ENCODE data around the gene EEF1G. TPM values are rescaled to one million over a fixed set of nuclear protein-coding genes. Genes with fewer than 3 reads are reported as not detected.

EEF1G gene
- total RNA-seq, 2 experiments from 2014 or later = 1,986 to 2,351 TPM

GRCh38 chr11:62603776-62604299 is 30.1 kb upstream of the EEF1G start:
- Mint-ChIP-seq H3K4me1 (peaks cover 41% of the 10 kb centered on the region), H3K27ac (no peak overlapping the region), H3K27me3 (no peaks in the 10 kb centered on the region), H3K36me3 (ENCODE audit: low read depth) (peaks cover 70% of the 10 kb centered on the region), H3K4me3 (peak overlapping the region; percentile 19), H3K9me3 (ENCODE audit: low read depth) (no peaks in the 10 kb centered on the region)
- no peak for ATAC-seq
- intact Hi-C loops (cut with DNase I, micrococcal nuclease) = loop anchor here in 1 of 2 experiments (10.0 kb wide), 1 partner anchor 1641 kb away; the partner anchor contains the start of genes FKBP2 and PPP1R14B
- CTCF ChIA-PET = interaction anchor here (0.5 to 1.1 kb wide), 4 partner anchors 11 to 143 kb away, joined by 3 to 5 read pairs (median 4); no protein-coding TSS in a partner anchor
- DNase-seq = no peak
- POLR2A ChIA-PET = interaction anchor here (1.4 kb wide), 1 partner anchor 12 kb away, joined by 4 read pairs; the partner anchor contains the start of gene TUT1

- H3K4me3 Mint-ChIP-seq = peak overlapping the region; percentile 19
- ChIA-PET CTCF (interaction anchor here (1.1 kb wide), 1 partner anchor 29 kb away, joined by 3 read pairs; no protein-coding TSS in a partner anchor), POLR2A (interaction anchor here (1.4 kb wide), 1 partner anchor 12 kb away, joined by 4 read pairs; the partner anchor contains the start of gene TUT1)
- ATAC-seq (no peak), DNase-seq (no peak)
- no peaks in the 10 kb centered on the region for H3K9me3 Mint-ChIP-seq (ENCODE audit: low read depth)
- H3K4me1 Mint-ChIP-seq = peaks cover 45% of the 10 kb centered on the region
- intact Hi-C loops (cut with DNase I, micrococcal nuclease) = loop anchor here in 1 of 2 experiments (10.0 kb wide), 1 partner anchor 1642 kb away; the partner anchor contains the start of genes FKBP2 and PPP1R14B
- H3K36me3 Mint-ChIP-seq (ENCODE audit: low read depth) = peaks cover 71% of the 10 kb centered on the region
- peak overlapping the region; percentile 28 for H3K27ac Mint-ChIP-seq
- no peaks in the 10 kb centered on the region for H3K27me3 Mint-ChIP-seq
These were observed 29.3 kb upstream of the EEF1G start for GRCh38 chr11:62603072-62603408.

- H3K9me3 Mint-ChIP-seq (ENCODE audit: low read depth) = no peaks in the 10 kb centered on the region
- DNase-seq = peak; percentile 52
- H3K27ac Mint-ChIP-seq = peak overlapping the region; percentile 95
- intact Hi-C loops (cut with DNase I, micrococcal nuclease) = loop anchor here in 1 of 2 experiments (1.0 to 10.0 kb wide), 2 partner anchors 10 to 1642 kb away; partner anchors contain the start of genes EML3, FKBP2 and PPP1R14B
- ChIA-PET CTCF (interaction anchor here (0.6 to 1.5 kb wide), 10 partner anchors 9 to 184 kb away, joined by 3 to 20 read pairs (median 4); partner anchors contain the start of genes B3GAT3, C11orf98, CSKMT and LBHD1), POLR2A (interaction anchor here (0.7 to 3.3 kb wide), 17 partner anchors 9 to 279 kb away, joined by 3 to 81 read pairs (median 4); partner anchors contain the start of genes BSCL2, C11orf98, CSKMT and EEF1G)
- peak overlapping the region; percentile 91 for H3K4me3 Mint-ChIP-seq
- H3K36me3 Mint-ChIP-seq (ENCODE audit: low read depth) = peaks cover 71% of the 10 kb centered on the region
- H3K4me1 Mint-ChIP-seq = peaks cover 48% of the 10 kb centered on the region
- ATAC-seq = no peak
- no peaks in the 10 kb centered on the region for H3K27me3 Mint-ChIP-seq
These were observed 28.7 kb upstream of the EEF1G start for GRCh38 chr11:62602141-62603071.

GRCh38 chr11:62601372-62602140 is 27.9 kb upstream of the EEF1G start, which contains the start of gene MTA2:
TSS of gene MTA2 (minus strand) at chr11:62601865. CDS start at chr11:62601450, 415 bp downstream.
- no peaks in the 10 kb centered on the region for H3K27me3 Mint-ChIP-seq
- peak within 1 kb of the TSS; percentile 91 for H3K4me3 Mint-ChIP-seq
- no peaks in the 10 kb centered on the region for H3K9me3 Mint-ChIP-seq (ENCODE audit: low read depth)
- ATAC-seq = peak; percentile 89
- peak within 1 kb of the TSS; percentile 96 for H3K27ac Mint-ChIP-seq
- ChIA-PET CTCF (interaction anchor here (0.6 to 1.5 kb wide), 12 partner anchors 10 to 231 kb away, joined by 3 to 20 read pairs (median 4); partner anchors contain the start of genes B3GAT3, C11orf98, CSKMT and EML3), POLR2A (interaction anchor here (0.5 to 3.3 kb wide), 23 partner anchors 10 to 280 kb away, joined by 3 to 81 read pairs (median 4); partner anchors contain the start of genes B3GAT3, BSCL2, C11orf98 and CSKMT)
- H3K36me3 Mint-ChIP-seq (ENCODE audit: low read depth) = peaks cover 72% of the 10 kb centered on the region
- intact Hi-C loops (cut with DNase I, micrococcal nuclease) = loop anchor here (1.0 to 10.0 kb wide), 5 partner anchors 11 to 1643 kb away; partner anchors contain the start of genes EML3 (in 1 of the 2), FKBP2 (in 1 of the 2), PPP1R14B (in 1 of the 2) and UBXN1 (in 1 of the 2)
- H3K4me1 Mint-ChIP-seq = peaks cover 51% of the 10 kb centered on the region
- peak; percentile 100 for DNase-seq

- no peaks in the 10 kb centered on the region for H3K9me3 Mint-ChIP-seq (ENCODE audit: low read depth)
- peaks cover 73% of the 10 kb centered on the region for H3K36me3 Mint-ChIP-seq (ENCODE audit: low read depth)
- peaks cover 48% of the 10 kb centered on the region for H3K4me1 Mint-ChIP-seq
- intact Hi-C loops (cut with DNase I, micrococcal nuclease) = loop anchor here (2.0 to 10.0 kb wide), 4 partner anchors 48 to 1644 kb away; partner anchors contain the start of genes FKBP2 (in 1 of the 2), PPP1R14B (in 1 of the 2) and UBXN1 (in 1 of the 2)
- ATAC-seq (no peak), DNase-seq (peak; percentile 66)
- peak overlapping the region; percentile 96 for H3K27ac Mint-ChIP-seq
- CTCF ChIA-PET = interaction anchor here (0.9 to 1.7 kb wide), 7 partner anchors 9 to 71 kb away, joined by 3 to 20 read pairs (median 10); partner anchors contain the start of genes B3GAT3, EML3, LBHD1 and ROM1
- POLR2A ChIA-PET = interaction anchor here (0.6 to 3.3 kb wide), 15 partner anchors 9 to 281 kb away, joined by 3 to 81 read pairs (median 5); partner anchors contain the start of genes B3GAT3, BSCL2, C11orf98 and CSKMT
- no peaks in the 10 kb centered on the region for H3K27me3 Mint-ChIP-seq
- H3K4me3 Mint-ChIP-seq = peak overlapping the region; percentile 91
These were observed 27.4 kb upstream of the EEF1G start for GRCh38 chr11:62601122-62601371.

- Mint-ChIP-seq H3K27me3 (no peaks in the 10 kb centered on the region), H3K36me3 (ENCODE audit: low read depth) (peaks cover 73% of the 10 kb centered on the region), H3K27ac (peak overlapping the region; percentile 96), H3K9me3 (ENCODE audit: low read depth) (no peaks in the 10 kb centered on the region), H3K4me1 (peaks cover 48% of the 10 kb centered on the region), H3K4me3 (peak overlapping the region; percentile 91)
- intact Hi-C loops (cut with DNase I, micrococcal nuclease) = loop anchor here (2.0 to 10.0 kb wide), 4 partner anchors 48 to 1644 kb away; partner anchors contain the start of genes FKBP2 (in 1 of the 2), PPP1R14B (in 1 of the 2) and UBXN1 (in 1 of the 2)
- POLR2A ChIA-PET = interaction anchor here (0.6 to 3.3 kb wide), 7 partner anchors 9 to 255 kb away, joined by 3 to 81 read pairs (median 6); partner anchors contain the start of genes B3GAT3, C11orf98, CSKMT and EEF1G
- ATAC-seq = no peak
- peak; percentile 60 for DNase-seq
- CTCF ChIA-PET = interaction anchor here (0.6 to 2.1 kb wide), 6 partner anchors 9 to 262 kb away, joined by 3 to 18 read pairs (median 6); partner anchors contain the start of genes EML3, ROM1 and TUT1
These were observed 26.9 kb upstream of the EEF1G start for GRCh38 chr11:62600367-62601121.

- CTCF ChIA-PET = interaction anchor here (0.6 to 2.1 kb wide), 10 partner anchors 8 to 262 kb away, joined by 3 to 12 read pairs (median 4); partner anchors contain the start of genes C11orf98, CSKMT, EML3 and HNRNPUL2
- H3K4me1 Mint-ChIP-seq = peaks cover 48% of the 10 kb centered on the region
- peak overlapping the region; percentile 91 for H3K4me3 Mint-ChIP-seq
- ATAC-seq (no peak), DNase-seq (peak; percentile 55)
- no peaks in the 10 kb centered on the region for H3K9me3 Mint-ChIP-seq (ENCODE audit: low read depth)
- POLR2A ChIA-PET = interaction anchor here (0.6 to 3.3 kb wide), 11 partner anchors 8 to 256 kb away, joined by 3 to 81 read pairs (median 3); partner anchors contain the start of genes C11orf98, CSKMT, LBHD1 and TTC9C
- H3K27ac Mint-ChIP-seq = peak overlapping the region; percentile 96
- intact Hi-C loops (cut with DNase I, micrococcal nuclease) = loop anchor here (1.0 to 10.0 kb wide), 14 partner anchors 9 to 1645 kb away; partner anchors contain the start of genes TUT1 (in 2 of the 2), C11orf98 (in 1 of the 2), CSKMT (in 1 of the 2) and EML3 (in 1 of the 2)
- H3K27me3 Mint-ChIP-seq = no peaks in the 10 kb centered on the region
- peaks cover 74% of the 10 kb centered on the region for H3K36me3 Mint-ChIP-seq (ENCODE audit: low read depth)
These were observed 26.2 kb upstream of the EEF1G start for GRCh38 chr11:62599901-62600300.

GRCh38 chr11:62599069-62599696 is 25.5 kb upstream of the EEF1G start:
- H3K27me3 Mint-ChIP-seq = no peaks in the 10 kb centered on the region
- ATAC-seq (peak; percentile 72), DNase-seq (peak; percentile 98)
- peaks cover 79% of the 10 kb centered on the region for H3K36me3 Mint-ChIP-seq (ENCODE audit: low read depth)
- peaks cover 54% of the 10 kb centered on the region for H3K4me1 Mint-ChIP-seq
- H3K9me3 Mint-ChIP-seq (ENCODE audit: low read depth) = no peaks in the 10 kb centered on the region
- POLR2A ChIA-PET = interaction anchor here (0.6 to 3.3 kb wide), 12 partner anchors 7 to 257 kb away, joined by 3 to 81 read pairs (median 4); partner anchors contain the start of genes C11orf98, CSKMT, LBHD1 and TTC9C
- H3K4me3 Mint-ChIP-seq = peak overlapping the region; percentile 91
- CTCF ChIA-PET = interaction anchor here (0.6 to 2.1 kb wide), 9 partner anchors 8 to 174 kb away, joined by 3 to 12 read pairs (median 5); partner anchors contain the start of genes C11orf98, CSKMT, EML3 and HNRNPUL2
- H3K27ac Mint-ChIP-seq = peak overlapping the region; percentile 96
- intact Hi-C loops (cut with DNase I, micrococcal nuclease) = loop anchor here (1.0 to 2.0 kb wide), 10 partner anchors 8 to 281 kb away; partner anchors contain the start of genes TUT1 (in 2 of the 2), C11orf98 (in 1 of the 2), CSKMT (in 1 of the 2) and EML3 (in 1 of the 2)

All from activated CD4-positive, alpha-beta T cell treated with anti-CD3 and anti-CD28 coated beads for 36 hours (primary cell).